Measurements from ENCODE around the gene ERAP2. TPM values are rescaled to one million over a fixed set of nuclear protein-coding genes. Genes with fewer than 3 reads are reported as not detected.

Gene ERAP2
- total RNA-seq, 2 donors from 2014 or later = 5.5 to 5.9 TPM

DNA sequence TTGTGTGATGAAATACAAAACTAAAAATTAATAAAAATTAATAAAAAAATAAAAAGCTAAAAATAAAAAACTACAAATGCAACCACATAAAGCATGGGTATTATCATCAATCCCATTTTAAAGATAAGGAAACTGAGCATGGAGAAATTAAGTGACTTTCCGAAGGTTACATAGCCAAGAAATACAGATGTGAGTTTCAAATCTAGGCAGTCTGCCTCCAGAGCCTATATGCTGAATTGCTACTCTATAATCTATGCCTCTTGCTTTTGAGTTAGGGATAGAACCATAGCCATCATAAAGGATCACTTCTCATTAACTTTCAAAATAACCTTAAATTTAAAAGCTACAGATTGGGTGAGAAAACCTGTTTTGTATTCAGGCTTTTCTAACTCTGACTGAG lies 18.8 kb upstream of the ERAP2 start:
- Histone ChIP-seq H3K4me3 (no peak overlapping the region), H3K9me3 (no peaks in the 10 kb centered on the region), H3K36me3 (no peaks in the 10 kb centered on the region), H3K27me3 (no peaks in the 10 kb centered on the region), H3K4me1 (no peaks in the 10 kb centered on the region), H3K27ac (no peak overlapping the region)
- DNase-seq (ENCODE audit: low spot score) = no peak
- TF ChIP-seq, protein P1, sequence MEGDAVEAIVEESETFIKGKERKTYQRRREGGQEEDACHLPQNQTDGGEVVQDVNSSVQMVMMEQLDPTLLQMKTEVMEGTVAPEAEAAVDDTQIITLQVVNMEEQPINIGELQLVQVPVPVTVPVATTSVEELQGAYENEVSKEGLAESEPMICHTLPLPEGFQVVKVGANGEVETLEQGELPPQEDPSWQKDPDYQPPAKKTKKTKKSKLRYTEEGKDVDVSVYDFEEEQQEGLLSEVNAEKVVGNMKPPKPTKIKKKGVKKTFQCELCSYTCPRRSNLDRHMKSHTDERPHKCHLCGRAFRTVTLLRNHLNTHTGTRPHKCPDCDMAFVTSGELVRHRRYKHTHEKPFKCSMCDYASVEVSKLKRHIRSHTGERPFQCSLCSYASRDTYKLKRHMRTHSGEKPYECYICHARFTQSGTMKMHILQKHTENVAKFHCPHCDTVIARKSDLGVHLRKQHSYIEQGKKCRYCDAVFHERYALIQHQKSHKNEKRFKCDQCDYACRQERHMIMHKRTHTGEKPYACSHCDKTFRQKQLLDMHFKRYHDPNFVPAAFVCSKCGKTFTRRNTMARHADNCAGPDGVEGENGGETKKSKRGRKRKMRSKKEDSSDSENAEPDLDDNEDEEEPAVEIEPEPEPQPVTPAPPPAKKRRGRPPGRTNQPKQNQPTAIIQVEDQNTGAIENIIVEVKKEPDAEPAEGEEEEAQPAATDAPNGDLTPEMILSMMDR (IDR thresholded peaks at IDR 0.05) = no peak

DNA sequence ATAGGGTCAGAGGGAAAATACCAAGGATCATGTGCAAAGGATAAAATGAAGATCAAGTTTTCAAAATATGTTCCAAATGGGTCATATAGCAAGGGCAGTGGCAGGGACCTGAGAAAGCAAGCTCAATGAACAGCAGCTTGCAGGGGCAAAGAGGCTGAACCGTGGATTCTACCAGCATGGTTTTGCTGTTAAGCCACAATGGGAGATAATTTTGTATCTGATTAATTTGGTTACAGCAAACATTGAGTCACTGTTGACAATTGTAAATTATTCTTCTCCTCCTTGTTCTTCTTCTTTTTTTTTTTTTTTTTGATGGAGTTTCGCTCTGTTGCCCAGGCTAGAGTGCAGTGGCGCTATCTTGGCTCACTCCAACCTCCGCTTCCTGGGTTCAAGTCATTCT lies 18.4 kb upstream of the ERAP2 start:
- TF ChIP-seq, protein P1 (IDR thresholded peaks at IDR 0.05) = no peak
- Histone ChIP-seq H3K4me3 (no peak overlapping the region), H3K27me3 (no peaks in the 10 kb centered on the region), H3K9me3 (no peaks in the 10 kb centered on the region), H3K27ac (no peak overlapping the region), H3K36me3 (no peaks in the 10 kb centered on the region), H3K4me1 (no peaks in the 10 kb centered on the region)
- DNase-seq (ENCODE audit: low spot score) = no peak

DNA sequence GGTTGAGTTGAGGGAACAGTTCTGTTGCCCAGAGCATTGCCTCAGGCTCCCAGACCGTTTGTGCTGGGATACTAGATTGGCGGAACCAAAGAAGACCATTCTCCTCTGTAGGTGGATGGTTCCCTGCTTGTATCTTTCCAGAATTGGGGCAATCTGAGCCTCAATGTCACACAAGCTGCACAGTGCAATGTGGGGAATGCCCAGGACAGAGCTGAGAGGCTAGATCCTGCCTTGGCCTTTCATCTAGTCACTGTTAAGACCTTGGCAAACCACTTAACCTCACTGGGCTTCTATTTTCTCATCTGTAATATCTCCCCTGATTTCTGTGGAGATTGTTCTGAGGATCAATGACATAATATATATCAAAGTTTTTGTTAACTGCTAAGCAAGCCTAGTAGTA lies 16.9 kb upstream of the ERAP2 start:
- Histone ChIP-seq H3K4me3 (no peak overlapping the region), H3K27ac (no peak overlapping the region), H3K36me3 (no peaks in the 10 kb centered on the region), H3K4me1 (no peaks in the 10 kb centered on the region), H3K27me3 (no peaks in the 10 kb centered on the region), H3K9me3 (no peaks in the 10 kb centered on the region)
- DNase-seq (ENCODE audit: low spot score) = no peak
- TF ChIP-seq, protein P1 (IDR thresholded peaks at IDR 0.05) = no peak

DNA sequence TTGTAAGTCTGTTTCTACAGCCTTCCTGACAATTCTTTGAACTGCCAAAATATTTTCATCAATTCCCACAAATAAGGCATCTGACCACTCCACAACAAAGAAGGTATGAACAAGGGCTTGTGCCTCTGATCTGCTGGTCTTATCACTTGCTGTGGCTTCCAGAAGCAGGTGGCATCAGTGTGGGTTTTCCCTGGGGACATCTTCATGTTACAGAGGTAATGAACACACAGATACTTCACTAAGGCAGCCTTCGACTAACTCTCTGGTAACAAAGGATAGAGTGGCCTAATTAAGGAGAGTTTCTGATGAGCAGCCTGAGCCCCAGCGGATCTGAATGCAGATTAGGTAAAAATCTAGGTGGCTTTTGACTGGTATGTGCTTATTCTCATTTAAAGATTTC lies 15.2 kb upstream of the ERAP2 start:
- TF ChIP-seq, protein P1 (IDR thresholded peaks at IDR 0.05) = no peak
- Histone ChIP-seq H3K9me3 (no peaks in the 10 kb centered on the region), H3K27ac (no peak overlapping the region), H3K4me1 (no peaks in the 10 kb centered on the region), H3K36me3 (no peaks in the 10 kb centered on the region), H3K27me3 (no peaks in the 10 kb centered on the region), H3K4me3 (no peak overlapping the region)
- no peak for DNase-seq (ENCODE audit: low spot score)

DNA sequence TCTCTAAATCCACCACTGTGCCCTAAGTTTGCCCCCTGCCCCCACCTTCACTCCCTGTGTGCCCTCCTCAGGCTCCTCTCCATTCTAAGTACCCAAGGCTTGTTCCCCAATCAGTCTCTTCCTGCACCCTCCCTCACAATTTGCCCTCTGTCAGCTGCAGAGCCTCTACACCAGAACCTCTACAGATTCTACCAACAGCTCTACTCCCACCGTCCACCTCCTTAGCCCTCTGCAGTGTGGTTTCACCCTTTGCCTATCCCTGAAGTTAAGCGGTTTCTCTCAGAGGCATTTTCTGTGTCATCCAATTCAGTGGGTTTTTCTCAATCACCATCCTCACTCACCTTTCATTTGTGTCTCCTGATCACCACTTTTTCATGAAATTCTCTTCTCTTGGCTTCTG lies 13.2 kb upstream of the ERAP2 start:
- Histone ChIP-seq H3K36me3 (no peaks in the 10 kb centered on the region), H3K27ac (no peak overlapping the region), H3K9me3 (no peaks in the 10 kb centered on the region), H3K4me3 (no peak overlapping the region), H3K4me1 (no peaks in the 10 kb centered on the region), H3K27me3 (no peaks in the 10 kb centered on the region)
- no peak for DNase-seq (ENCODE audit: low spot score)
- TF ChIP-seq, protein P1 (IDR thresholded peaks at IDR 0.05) = no peak

DNA sequence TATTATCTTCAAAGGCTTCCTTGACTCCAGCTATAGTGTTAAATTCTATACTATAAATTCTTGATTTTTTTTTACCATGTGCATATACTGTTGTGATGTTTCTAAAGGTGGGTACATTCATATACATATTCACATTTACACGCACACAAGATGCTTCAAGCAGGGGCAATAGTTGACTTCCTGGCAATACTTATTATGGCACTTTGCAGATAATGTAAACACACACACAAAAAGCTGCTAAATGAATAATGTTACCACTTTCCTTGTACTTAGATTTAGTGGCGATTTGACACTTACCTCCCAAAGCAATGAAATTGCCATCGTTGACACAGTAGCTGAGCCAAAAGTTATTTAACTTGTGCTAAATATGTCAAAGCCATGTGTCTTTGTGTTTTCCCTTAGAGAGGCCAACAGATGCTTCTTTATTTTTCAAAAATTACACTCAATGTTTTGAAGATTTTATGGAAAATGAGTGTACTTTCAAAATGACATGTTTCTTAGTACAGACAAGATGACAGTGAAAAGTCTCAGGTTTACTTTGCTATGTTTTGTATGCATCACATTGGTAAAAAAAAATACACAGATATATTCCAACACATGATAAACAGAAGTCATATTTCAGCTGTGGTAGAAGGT lies 12.2 kb upstream of the ERAP2 start:
- Histone ChIP-seq H3K27me3 (no peaks in the 10 kb centered on the region), H3K4me1 (no peaks in the 10 kb centered on the region), H3K4me3 (no peak overlapping the region), H3K9me3 (no peaks in the 10 kb centered on the region), H3K36me3 (no peaks in the 10 kb centered on the region), H3K27ac (no peak overlapping the region)
- TF ChIP-seq, protein P1 (IDR thresholded peaks at IDR 0.05) = no peak
- no peak for DNase-seq (ENCODE audit: low spot score)

Measured in right atrium auricular region (tissue), 2 donors.